HG02943 (cell line): ENCODE data around the gene ZNF697.

Source experiments
- ATAC-seq: cut with Tn5 transposase; IDR thresholded peaks from one replicate; pipeline ENCODE4 v1.9.1; 2021; ENCODE audit warnings: mild to moderate bottlenecking, low read depth, moderate library complexity; ENCODE audit not compliant: unreplicated experiment

Gene ZNF697

GRCh38 chr1:119664067-119664466, 16.0 kb upstream of the ZNF697 start:
- no peak for ATAC-seq

- peak; percentile 47 for ATAC-seq
Measured at GRCh38 chr1:119662034-119662437, 14.0 kb upstream of the ZNF697 start.

GRCh38 chr1:119660253-119661083, 12.4 kb upstream of the ZNF697 start:
- ATAC-seq: peak; percentile 71

- ATAC-seq: no peak
Measured at GRCh38 chr1:119659628-119660027, 11.6 kb upstream of the ZNF697 start.

GRCh38 chr1:119656410-119656955, 8.4 kb upstream of the ZNF697 start:
- ATAC-seq: peak; percentile 42

GRCh38 chr1:119655154-119655553, 7.1 kb upstream of the ZNF697 start:
- ATAC-seq: no peak

- no peak for ATAC-seq
Measured at GRCh38 chr1:119653839-119654170, 5.7 kb upstream of the ZNF697 start.

- ATAC-seq: no peak
Measured at GRCh38 chr1:119653135-119653838, 5.2 kb upstream of the ZNF697 start.

- no peak for ATAC-seq
Measured at GRCh38 chr1:119652587-119652986, 4.5 kb upstream of the ZNF697 start.

- ATAC-seq: no peak
Measured at GRCh38 chr1:119651641-119652040, 3.6 kb upstream of the ZNF697 start.

GRCh38 chr1:119651133-119651532, 3.1 kb upstream of the ZNF697 start:
- no peak for ATAC-seq

GRCh38 chr1:119648620-119649004, 546 bp upstream of the ZNF697 start:
- no peak for ATAC-seq

- ATAC-seq: peak; percentile 6
Measured at GRCh38 chr1:119647228-119647733, 785 bp downstream of the ZNF697 start.

GRCh38 chr1:119646521-119647227, 1.4 kb downstream of the ZNF697 start:
- ATAC-seq: no peak

- no peak for ATAC-seq
Measured at GRCh38 chr1:119639109-119639508, 9.0 kb downstream of the ZNF697 start.

GRCh38 chr1:119637710-119638109, 10.4 kb downstream of the ZNF697 start:
- no peak for ATAC-seq

- no peak for ATAC-seq
Measured at GRCh38 chr1:119636491-119637089, 11.5 kb downstream of the ZNF697 start.

- no peak for ATAC-seq
Measured at GRCh38 chr1:119635811-119636390, 12.2 kb downstream of the ZNF697 start.

GRCh38 chr1:119634016-119634415, 14.1 kb downstream of the ZNF697 start:
- ATAC-seq: no peak

GRCh38 chr1:119633575-119633974, 14.5 kb downstream of the ZNF697 start:
- ATAC-seq: no peak
